Tibial nerve (tissue), 4 donors: Measurements from ENCODE around the gene LENG8.

ENCODE experiments used
- EP300 ChIP-seq, 2 donors: sonication (generic); formaldehyde crosslinking; IDR thresholded peaks; one replicate each; pipeline ENCODE4 v1.6.1; 2017; ENCODE audit warnings: antibody characterized with exemption in 2 of 2, mild to moderate bottlenecking in 1 of 2
- TF ChIP-seq, protein P1 (sequence below), 5 experiments: fragments of 200-600 bp in 3 of 5; fragments of 450-650 bp in 2 of 5; sonication (generic) in 3 of 5; IDR thresholded peaks; one replicate each; pipeline ENCODE4 v1.5.1; 2016 to 2019; ENCODE audit warnings: antibody characterized with exemption in 5 of 5, mild to moderate bottlenecking in 3 of 5, moderate library complexity in 2 of 5

DNA sequence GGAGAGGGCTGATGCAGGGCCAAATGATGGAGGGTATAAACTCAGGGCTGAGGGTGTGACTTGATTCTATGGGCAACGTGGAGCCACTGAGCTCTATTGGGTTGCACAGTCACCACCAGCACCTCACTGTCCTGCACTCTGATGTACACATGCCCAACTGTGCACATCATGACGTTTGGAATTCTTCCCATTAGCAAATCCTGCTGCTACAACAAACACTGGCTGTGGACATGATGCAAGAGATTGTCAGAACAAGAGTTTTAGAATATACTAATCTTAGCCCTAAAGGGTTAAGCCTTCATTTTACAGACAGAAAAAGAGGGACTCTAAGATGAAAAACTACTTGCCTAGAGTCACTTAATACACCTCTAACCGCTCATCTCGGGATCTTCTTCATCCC, 36.1 kb upstream of the LENG8 start:
- no peak for TF ChIP-seq EP300 (IDR thresholded peaks at IDR 0.05)
- TF ChIP-seq, protein P1, sequence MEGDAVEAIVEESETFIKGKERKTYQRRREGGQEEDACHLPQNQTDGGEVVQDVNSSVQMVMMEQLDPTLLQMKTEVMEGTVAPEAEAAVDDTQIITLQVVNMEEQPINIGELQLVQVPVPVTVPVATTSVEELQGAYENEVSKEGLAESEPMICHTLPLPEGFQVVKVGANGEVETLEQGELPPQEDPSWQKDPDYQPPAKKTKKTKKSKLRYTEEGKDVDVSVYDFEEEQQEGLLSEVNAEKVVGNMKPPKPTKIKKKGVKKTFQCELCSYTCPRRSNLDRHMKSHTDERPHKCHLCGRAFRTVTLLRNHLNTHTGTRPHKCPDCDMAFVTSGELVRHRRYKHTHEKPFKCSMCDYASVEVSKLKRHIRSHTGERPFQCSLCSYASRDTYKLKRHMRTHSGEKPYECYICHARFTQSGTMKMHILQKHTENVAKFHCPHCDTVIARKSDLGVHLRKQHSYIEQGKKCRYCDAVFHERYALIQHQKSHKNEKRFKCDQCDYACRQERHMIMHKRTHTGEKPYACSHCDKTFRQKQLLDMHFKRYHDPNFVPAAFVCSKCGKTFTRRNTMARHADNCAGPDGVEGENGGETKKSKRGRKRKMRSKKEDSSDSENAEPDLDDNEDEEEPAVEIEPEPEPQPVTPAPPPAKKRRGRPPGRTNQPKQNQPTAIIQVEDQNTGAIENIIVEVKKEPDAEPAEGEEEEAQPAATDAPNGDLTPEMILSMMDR (IDR thresholded peaks at IDR 0.05): no peak
